Adipose tissue (tissue), 3 donors: ENCODE data around the gene KLRF2. TPM values are rescaled to one million over a fixed set of nuclear protein-coding genes. Genes with fewer than 3 reads are reported as not detected.

Experiments
- H3K27ac ChIP-seq: one replicate; pipeline ENCODE4 v1.5.1; 2013; ENCODE audit warnings: low read depth, low read length
- WGBS, 3 donors: extraction: QIAGEN DNeasy Blood & Tissue Kit; methylation state at CpG; one replicate each; pipeline ENCODE4 v1.1.7; 2013; 5-methylcytosine and 5-hydroxymethylcytosine counted together
- polyA plus RNA-seq, 3 donors: library from polyadenylated mRNA; stranded (reverse); fragments of 200-250 nt; gene quantifications; one replicate each; pipeline ENCODE4 v1.2.3, GENCODE V29; 2013
- donor health status: healthy with polysubstance abuse.
- donor health status: Bipolar disorder and iron deficiency.
- donor health status: healthy.

KLRF2 gene
- polyA plus RNA-seq, 3 donors, result not detected

- WGBS, 3 donors, result 10 to 13% (median 12%) methylated on average over 5 of the region's 5 CpGs
Observed at GRCh38 chr12:9925705-9926393, 44.6 kb downstream of the KLRF2 start.

GRCh38 chr12:9926876-9927275 is 45.6 kb downstream of the KLRF2 start:
- 70 to 89% (median 88%) methylated on average over 3 of the region's 3 CpGs for WGBS, 3 donors

More at GRCh38 chr12:9925705-9926393, 44.6 kb downstream of the KLRF2 start:
- no peak overlapping the region for H3K27ac ChIP-seq

GRCh38 chr12:9928607-9929006 is 47.3 kb downstream of the KLRF2 start:
- 88 to 91% (median 89%) methylated on average over 3 of the region's 3 CpGs for WGBS, 3 donors

More at GRCh38 chr12:9926876-9927275, 45.6 kb downstream of the KLRF2 start:
- no peak overlapping the region for H3K27ac ChIP-seq

DNA sequence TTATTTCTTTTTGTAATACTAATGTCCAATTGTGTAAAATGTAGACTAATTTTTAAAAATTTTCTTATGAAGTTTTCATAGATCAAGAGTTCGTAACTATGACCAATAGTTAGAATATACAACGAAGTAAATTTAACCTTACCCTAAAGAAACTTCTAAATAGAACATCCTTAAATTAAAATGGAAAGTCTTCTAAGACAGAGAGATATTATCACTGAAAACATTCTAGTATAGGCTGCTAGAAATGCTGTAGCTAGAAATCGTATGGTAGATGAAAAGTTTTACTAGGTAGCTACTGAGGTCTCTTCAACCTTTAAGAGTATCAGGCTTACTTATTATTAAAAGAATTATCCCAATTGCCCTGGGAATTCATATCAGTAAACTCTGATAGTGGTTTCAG is 50.0 kb downstream of the KLRF2 start:
- H3K27ac ChIP-seq, result no peak overlapping the region
- WGBS, 3 donors, result 62 to 80% (median 68%) methylated on average over 3 of the region's 3 CpGs

More at GRCh38 chr12:9928607-9929006, 47.3 kb downstream of the KLRF2 start:
- no peak overlapping the region for H3K27ac ChIP-seq

GRCh38 chr12:9932270-9932669 is 51.0 kb downstream of the KLRF2 start, which contains the start of gene CLEC2A:
TSS of gene CLEC2A (minus strand) at chr12:9932370. CDS start at chr12:9932329, 41 bp downstream.
- WGBS, 3 donors, result 83 to 94% (median 91%) methylated on average over 6 of the region's 6 CpGs
- H3K27ac ChIP-seq, result no peak within 1 kb of the TSS

DNA sequence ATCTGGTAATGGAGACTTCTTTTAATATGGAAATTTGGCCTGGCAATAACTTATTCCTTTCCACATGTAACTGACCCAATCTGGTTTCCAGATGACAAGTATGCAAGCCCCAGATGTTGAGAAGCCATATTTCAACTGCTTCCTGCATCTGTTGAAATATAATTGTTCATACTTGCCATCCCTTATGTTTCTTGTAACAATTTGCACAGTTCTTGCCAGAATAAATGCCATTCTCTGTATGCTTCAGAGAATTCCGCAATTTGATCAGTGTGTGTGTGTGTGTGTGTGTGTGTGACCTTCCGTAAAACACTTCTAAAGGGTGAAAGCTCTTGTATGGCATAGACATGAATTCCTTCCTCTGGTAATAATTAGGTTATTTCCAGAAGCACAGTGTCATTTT is 52.7 kb downstream of the KLRF2 start:
- WGBS, 3 donors, result 73 to 89% (median 79%) methylated on average over 2 of the region's 2 CpGs
- no peak overlapping the region for H3K27ac ChIP-seq

- no peak overlapping the region for H3K27ac ChIP-seq
- 92 to 94% (median 94%) methylated on average over 2 of the region's 2 CpGs for WGBS, 3 donors
Observed at GRCh38 chr12:9935026-9935425, 53.7 kb downstream of the KLRF2 start.

DNA sequence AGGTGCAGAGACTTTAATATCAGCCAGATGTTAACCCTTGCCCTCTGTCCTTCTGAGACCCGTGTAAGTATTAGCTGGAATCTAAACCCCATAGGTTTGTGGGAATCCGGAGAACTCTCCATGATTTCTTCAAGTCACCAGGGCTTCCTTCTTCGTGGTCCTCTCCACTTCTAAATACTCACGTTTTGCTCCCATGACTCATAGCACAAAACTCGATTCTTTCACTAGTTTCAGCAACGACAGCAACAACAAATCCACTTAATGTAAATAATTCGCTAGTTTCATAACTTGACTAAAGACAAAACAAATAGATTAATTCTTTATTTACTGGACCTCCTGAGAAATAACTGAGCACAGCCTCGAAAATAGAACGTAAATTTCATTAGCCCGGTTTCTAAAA is 55.3 kb downstream of the KLRF2 start:
- 71 to 79% (median 78%) methylated on average over 10 of the region's 10 CpGs for WGBS, 3 donors
- no peak overlapping the region for H3K27ac ChIP-seq

- no peak overlapping the region for H3K27ac ChIP-seq
- 18 to 38% (median 30%) methylated on average over 2 of the region's 2 CpGs for WGBS, 3 donors
Observed at GRCh38 chr12:9940375-9940774, 59.1 kb downstream of the KLRF2 start.

DNA sequence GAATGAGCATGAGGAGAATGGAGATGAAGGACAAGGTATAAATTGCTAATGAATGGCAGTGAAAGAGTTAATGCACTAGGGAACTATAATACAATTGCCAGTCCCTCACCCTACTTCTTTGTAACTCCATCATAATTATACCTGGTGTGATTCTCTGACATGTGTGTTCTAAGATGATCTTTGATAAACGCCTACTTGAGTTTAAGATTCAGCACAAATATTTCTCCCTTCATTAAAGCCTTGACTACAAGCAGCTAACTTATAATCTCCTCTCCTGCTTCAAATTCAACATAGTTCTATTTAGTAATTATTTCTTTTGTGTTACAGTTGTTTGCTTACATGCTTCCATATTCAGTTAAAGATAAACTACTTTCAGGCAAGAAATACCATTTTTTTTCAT is 60.5 kb downstream of the KLRF2 start:
- WGBS, 3 donors, result 79 to 96% (median 86%) methylated on average over 1 of the region's 1 CpG

DNA sequence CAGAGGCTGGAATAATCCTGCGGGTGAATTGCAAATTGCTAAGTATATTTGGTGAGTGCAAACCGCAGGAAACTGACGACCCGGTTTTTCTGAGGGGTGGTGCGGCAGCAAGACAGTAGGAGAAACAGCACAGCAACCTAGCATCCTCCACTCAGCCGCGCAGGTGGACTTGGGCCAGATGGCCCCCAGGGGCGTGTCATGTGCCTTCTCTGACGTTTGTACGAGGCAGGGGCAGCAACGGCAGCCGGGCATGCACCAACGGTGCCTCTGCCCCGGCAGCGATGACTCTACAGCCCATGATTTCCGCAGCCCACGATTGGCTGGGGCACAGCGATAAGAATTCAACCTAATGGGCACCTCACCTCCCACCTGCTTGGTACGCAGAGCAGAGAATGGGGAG is 62.0 kb downstream of the KLRF2 start:
- WGBS, 3 donors, result 29 to 56% (median 49%) methylated on average over 19 of the region's 19 CpGs
- H3K27ac ChIP-seq, result no peak overlapping the region

More for the DNA sequence above, 60.5 kb downstream of the KLRF2 start:
- no peak overlapping the region for H3K27ac ChIP-seq

- no peak overlapping the region for H3K27ac ChIP-seq
- 49 to 65% (median 53%) methylated on average over 2 of the region's 2 CpGs for WGBS, 3 donors
Observed at GRCh38 chr12:9944391-9944790, 63.1 kb downstream of the KLRF2 start.

Other genes starting within 250 kb of the KLRF2 start
- 1 to 10 TPM; 1.2 to 4.3 (median 1.9) TPM for gene CLEC2D, start 211.8 kb upstream of the KLRF2 start, polyA plus RNA-seq
- gene CLECL1, start 148.4 kb upstream of the KLRF2 start, polyA plus RNA-seq, result under 1 TPM in 2 of 3 donors, not detected in 1; 0.09 to 0.37 TPM
- gene CD69, start 120.6 kb upstream of the KLRF2 start, polyA plus RNA-seq, result 1 to 10 TPM; 1.2 to 9.8 (median 6.8) TPM
- under 1 TPM; 0.21 to 0.56 (median 0.30) TPM for gene KLRF1, start 54.0 kb upstream of the KLRF2 start, polyA plus RNA-seq
- gene CLEC2B, start 12.1 kb upstream of the KLRF2 start, polyA plus RNA-seq, result 10 to 100 TPM in 2 of 3 donors, 1 to 10 TPM in 1; 1.5 to 21.9 (median 12.8) TPM
- not detected for gene CLEC2A, start 50.9 kb downstream of the KLRF2 start, polyA plus RNA-seq
- 1 to 10 TPM in 1 of 3 donors, under 1 TPM in 2; 0.34 to 6.6 (median 0.41) TPM for gene CLEC12A, start 89.9 kb downstream of the KLRF2 start, polyA plus RNA-seq
- gene CLEC1B, start 117.6 kb downstream of the KLRF2 start, polyA plus RNA-seq, result under 1 TPM in 1 of 3 donors, not detected in 2; 0.15 TPM
- gene CLEC12B, start 129.1 kb downstream of the KLRF2 start, polyA plus RNA-seq, result under 1 TPM in 2 of 3 donors, not detected in 1; 0.07 to 0.52 TPM
- gene CLEC9A, start 149.2 kb downstream of the KLRF2 start, polyA plus RNA-seq, result under 1 TPM in 1 of 3 donors, not detected in 2; 0.12 TPM
- gene CLEC1A, start 217.5 kb downstream of the KLRF2 start, polyA plus RNA-seq, result 1 to 10 TPM; 1.7 to 5.6 (median 5.5) TPM
- 10 to 100 TPM in 2 of 3 donors, 1 to 10 TPM in 1; 1.7 to 12.8 (median 10.2) TPM for gene CLEC7A, start 248.7 kb downstream of the KLRF2 start, polyA plus RNA-seq